GM23338 (cell line): ENCODE measurements around the gene TFCP2. TPM values are rescaled to one million over a fixed set of nuclear protein-coding genes. Genes with fewer than 3 reads are reported as not detected.

Source experiments
- ATAC-seq: fragments of 200-7000 bp; cut with Tn5 transposase; 3 replicates; pipeline ENCODE4 v1.9.1; 2020
- DNase-seq: peaks from one replicate; pipeline ENCODE4 v3.0.0-alpha.2; 2015; ENCODE audit warnings: low spot score
- H2AFZ ChIP-seq: fragments of 200-600 bp; sonication (generic); 2 replicates; pipeline ENCODE4 v1.8.0; 2016; ENCODE audit warnings: antibody characterized with exemption, mild to moderate bottlenecking, moderate library complexity
- H3F3A ChIP-seq: fragments of 200-600 bp; sonication (generic); replicated peaks from 2 replicates; pipeline ENCODE4 v1.8.0; 2017; ENCODE audit warnings: antibody characterized with exemption, mixed run types, low read depth
- H3K27ac ChIP-seq: fragments of 200-600 bp; sonication (generic); 2 replicates; pipeline ENCODE4 v1.6.1; 2016; ENCODE audit warnings: low read depth
- H3K27me3 ChIP-seq: fragments of 200-600 bp; sonication (generic); 2 replicates; pipeline ENCODE4 v1.8.0; 2016; ENCODE audit warnings: mild to moderate bottlenecking, mixed run types, moderate library complexity; ENCODE audit not compliant: insufficient read depth
- H3K36me3 ChIP-seq: fragments of 200-600 bp; sonication (generic); 2 replicates; pipeline ENCODE4 v1.8.0; 2016; ENCODE audit warnings: mild to moderate bottlenecking; ENCODE audit not compliant: insufficient read depth
- H3K4me1 ChIP-seq: fragments of 200-600 bp; sonication (generic); 2 replicates; pipeline ENCODE4 v1.8.0; 2016; ENCODE audit warnings: mild to moderate bottlenecking, moderate library complexity; ENCODE audit not compliant: insufficient read depth
- H3K4me2 ChIP-seq: fragments of 200-600 bp; sonication (generic); 2 replicates; pipeline ENCODE4 v1.7.1; 2017; ENCODE audit warnings: mixed run types
- H3K4me3 ChIP-seq: fragments of 200-600 bp; sonication (generic); 2 replicates; pipeline ENCODE4 v1.6.1; 2016; ENCODE audit warnings: mixed run types
- H3K79me2 ChIP-seq: fragments of 200-600 bp; sonication (generic); replicated peaks from 2 replicates; pipeline ENCODE4 v1.8.0; 2017; ENCODE audit warnings: mild to moderate bottlenecking; ENCODE audit not compliant: insufficient read depth
- H3K9me2 ChIP-seq: fragments of 200-600 bp; sonication (generic); 2 replicates; pipeline ENCODE4 v1.8.0; 2017; ENCODE audit not compliant: insufficient read depth
- H4K20me1 ChIP-seq: fragments of 200-600 bp; sonication (generic); replicated peaks from 2 replicates; pipeline ENCODE4 v1.8.0; 2017; ENCODE audit warnings: mild to moderate bottlenecking; ENCODE audit not compliant: insufficient read depth
- H3K27ac Mint-ChIP-seq: 2 replicates; pipeline ENCODE4 v1.8.0; 2020; ENCODE audit warnings: inconsistent platforms, mild to moderate bottlenecking, moderate library complexity, mixed read lengths
- H3K27me3 Mint-ChIP-seq: 3 replicates; pipeline ENCODE4 v1.8.0; 2022; ENCODE audit warnings: low read depth, mild to moderate bottlenecking, moderate library complexity, mixed read lengths, inconsistent platforms; ENCODE audit not compliant: insufficient read depth, poor library complexity
- H3K36me3 Mint-ChIP-seq: 3 replicates; pipeline ENCODE4 v1.8.0; 2021; ENCODE audit warnings: low read depth, mild to moderate bottlenecking, inconsistent platforms, moderate library complexity, mixed read lengths
- H3K4me1 Mint-ChIP-seq: 3 replicates; pipeline ENCODE4 v1.8.0; 2020; ENCODE audit warnings: mild to moderate bottlenecking, inconsistent platforms, mixed read lengths
- H3K4me3 Mint-ChIP-seq: 3 replicates; pipeline ENCODE4 v1.8.0; 2021; ENCODE audit warnings: moderate library complexity, mild to moderate bottlenecking, inconsistent platforms, mixed read lengths
- H3K9me3 Mint-ChIP-seq: 3 replicates; pipeline ENCODE4 v1.8.0; 2020; ENCODE audit warnings: moderate library complexity, mild to moderate bottlenecking, inconsistent platforms, mixed read lengths
- CREB1 ChIP-seq: fragments of 250-450 bp; sonication (Bioruptor Pico); IDR thresholded peaks from 2 replicates; pipeline ENCODE4 v1.5.0; 2020; ENCODE audit warnings: low read depth, mild to moderate bottlenecking, moderate library complexity
- EZH2 ChIP-seq: fragments of 200-600 bp; sonication (generic); IDR thresholded peaks from one replicate; pipeline ENCODE4 v1.8.0; 2017; ENCODE audit warnings: antibody characterized with exemption, mild to moderate bottlenecking, low read depth; ENCODE audit not compliant: unreplicated experiment
- EZH2phosphoT487 ChIP-seq: fragments of 200-600 bp; sonication (generic); IDR thresholded peaks from one replicate; pipeline ENCODE4 v1.8.1; 2018; ENCODE audit warnings: antibody characterized with exemption; ENCODE audit not compliant: unreplicated experiment
- JUNB ChIP-seq: IDR thresholded peaks from one replicate; pipeline ENCODE4 v1.6.1; 2016; ENCODE audit warnings: antibody characterized with exemption; ENCODE audit not compliant: unreplicated experiment
- NANOG ChIP-seq: IDR thresholded peaks from 2 replicates; pipeline ENCODE4 v1.6.1; 2016; ENCODE audit warnings: antibody characterized with exemption, borderline replicate concordance
- POLR2AphosphoS5 ChIP-seq: IDR thresholded peaks from 2 replicates; pipeline ENCODE4 v1.6.1; 2016; ENCODE audit warnings: antibody characterized with exemption, low read depth
- STAT1 ChIP-seq: IDR thresholded peaks from one replicate; pipeline ENCODE4 v1.6.1; 2016; ENCODE audit warnings: antibody characterized with exemption; ENCODE audit not compliant: unreplicated experiment
- ZNF114 ChIP-seq: fragments of 250-450 bp; sonication (Bioruptor Pico); IDR thresholded peaks from 2 replicates; pipeline ENCODE4 v1.5.0; 2020; ENCODE audit warnings: mild to moderate bottlenecking, moderate library complexity
- ZNF331 ChIP-seq: fragments of 250-450 bp; sonication (Bioruptor Pico); IDR thresholded peaks from 2 replicates; pipeline ENCODE4 v1.5.0; 2020; ENCODE audit warnings: low read depth, mild to moderate bottlenecking, moderate library complexity
- polyA plus RNA-seq: library from polyadenylated mRNA; unstranded; fragments of >200 nt; fragmentation: Nextera tagmentation; extraction: Ambion mirVana; gene quantifications from 2 replicates; pipeline ENCODE4 v1.2.1, GENCODE V29; 2016
- total RNA-seq: library from RNA; depleted of rRNA; stranded (reverse); fragments of >200 nt; shearing (Covaris generic); gene quantifications from 2 replicates; pipeline ENCODE4 v1.2.3, GENCODE V29; 2014
- TF ChIP-seq, protein P1 (sequence below): fragments of 250-450 bp; sonication (Bioruptor Pico); IDR thresholded peaks from 2 replicates; pipeline ENCODE4 v1.5.0; 2020; ENCODE audit warnings: mild to moderate bottlenecking, moderate library complexity
- TF ChIP-seq, protein P2 (sequence below): IDR thresholded peaks from one replicate; pipeline ENCODE4 v1.6.1; 2018; ENCODE audit warnings: antibody characterized with exemption; ENCODE audit not compliant: unreplicated experiment
- TF ChIP-seq, protein P3 (sequence below): IDR thresholded peaks from 2 replicates; pipeline ENCODE4 v1.6.1; 2016; ENCODE audit warnings: antibody characterized with exemption
- TF ChIP-seq, protein P4 (sequence below), 2 experiments: fragments of 200-600 bp in 1 of 2; sonication (generic) in 1 of 2; conservative IDR thresholded peaks; 2 replicates each; pipeline versions ENCODE4 v1.5.1 to v1.6.1; 2016 to 2017; ENCODE audit warnings: antibody characterized with exemption in 2 of 2, low read depth in 2 of 2, mild to moderate bottlenecking in 2 of 2, moderate library complexity in 1 of 2

TFCP2 gene
- total and polyA plus RNA-seq, 2 experiments from 2014 or later = 15.2 to 30.5 TPM

DNA sequence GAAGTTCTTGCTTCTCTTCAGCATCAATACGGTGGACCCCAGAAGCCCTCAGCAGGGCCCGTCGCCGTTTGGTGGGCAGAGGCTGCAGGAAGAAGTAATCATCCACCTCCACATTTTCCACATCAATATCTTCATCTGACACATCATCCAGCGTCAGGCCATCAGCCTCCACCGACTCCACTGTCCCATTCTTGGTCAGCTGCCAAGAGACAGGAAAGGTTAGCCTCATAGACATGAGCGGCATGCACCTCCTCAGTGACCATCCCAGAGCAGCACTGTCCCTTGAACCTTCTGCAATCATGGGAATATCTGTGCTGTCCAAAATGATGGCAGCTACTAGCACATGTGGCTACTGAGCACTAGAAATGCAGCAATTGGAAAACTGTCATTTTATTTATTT is 105.2 kb downstream of the TFCP2 start:
- H3K4me1 Mint-ChIP-seq = no peaks in the 10 kb centered on the region
- no peaks in the 10 kb centered on the region for H3K4me1 ChIP-seq
- no peaks in the 10 kb centered on the region for H3K9me3 Mint-ChIP-seq
- DNase-seq (no peak), ATAC-seq (no peak)
- peaks cover 74% of the 10 kb centered on the region for H3K36me3 Mint-ChIP-seq
- no peaks in the 10 kb centered on the region for H3K9me2 ChIP-seq
- no peak overlapping the region; the same call in 1 of the 2 replicates for H3K27ac Mint-ChIP-seq
- H3K4me3 Mint-ChIP-seq = no peak overlapping the region
- TF ChIP-seq NANOG (no peak), EZH2phosphoT487 (no peak), STAT1 (no peak), CREB1 (CRISPR knock-in tag) (no peak), ZNF114 (no peak), ZNF331 (no peak), JUNB (no peak), POLR2AphosphoS5 (no peak), EZH2 (no peak)
- TF ChIP-seq, protein P1, sequence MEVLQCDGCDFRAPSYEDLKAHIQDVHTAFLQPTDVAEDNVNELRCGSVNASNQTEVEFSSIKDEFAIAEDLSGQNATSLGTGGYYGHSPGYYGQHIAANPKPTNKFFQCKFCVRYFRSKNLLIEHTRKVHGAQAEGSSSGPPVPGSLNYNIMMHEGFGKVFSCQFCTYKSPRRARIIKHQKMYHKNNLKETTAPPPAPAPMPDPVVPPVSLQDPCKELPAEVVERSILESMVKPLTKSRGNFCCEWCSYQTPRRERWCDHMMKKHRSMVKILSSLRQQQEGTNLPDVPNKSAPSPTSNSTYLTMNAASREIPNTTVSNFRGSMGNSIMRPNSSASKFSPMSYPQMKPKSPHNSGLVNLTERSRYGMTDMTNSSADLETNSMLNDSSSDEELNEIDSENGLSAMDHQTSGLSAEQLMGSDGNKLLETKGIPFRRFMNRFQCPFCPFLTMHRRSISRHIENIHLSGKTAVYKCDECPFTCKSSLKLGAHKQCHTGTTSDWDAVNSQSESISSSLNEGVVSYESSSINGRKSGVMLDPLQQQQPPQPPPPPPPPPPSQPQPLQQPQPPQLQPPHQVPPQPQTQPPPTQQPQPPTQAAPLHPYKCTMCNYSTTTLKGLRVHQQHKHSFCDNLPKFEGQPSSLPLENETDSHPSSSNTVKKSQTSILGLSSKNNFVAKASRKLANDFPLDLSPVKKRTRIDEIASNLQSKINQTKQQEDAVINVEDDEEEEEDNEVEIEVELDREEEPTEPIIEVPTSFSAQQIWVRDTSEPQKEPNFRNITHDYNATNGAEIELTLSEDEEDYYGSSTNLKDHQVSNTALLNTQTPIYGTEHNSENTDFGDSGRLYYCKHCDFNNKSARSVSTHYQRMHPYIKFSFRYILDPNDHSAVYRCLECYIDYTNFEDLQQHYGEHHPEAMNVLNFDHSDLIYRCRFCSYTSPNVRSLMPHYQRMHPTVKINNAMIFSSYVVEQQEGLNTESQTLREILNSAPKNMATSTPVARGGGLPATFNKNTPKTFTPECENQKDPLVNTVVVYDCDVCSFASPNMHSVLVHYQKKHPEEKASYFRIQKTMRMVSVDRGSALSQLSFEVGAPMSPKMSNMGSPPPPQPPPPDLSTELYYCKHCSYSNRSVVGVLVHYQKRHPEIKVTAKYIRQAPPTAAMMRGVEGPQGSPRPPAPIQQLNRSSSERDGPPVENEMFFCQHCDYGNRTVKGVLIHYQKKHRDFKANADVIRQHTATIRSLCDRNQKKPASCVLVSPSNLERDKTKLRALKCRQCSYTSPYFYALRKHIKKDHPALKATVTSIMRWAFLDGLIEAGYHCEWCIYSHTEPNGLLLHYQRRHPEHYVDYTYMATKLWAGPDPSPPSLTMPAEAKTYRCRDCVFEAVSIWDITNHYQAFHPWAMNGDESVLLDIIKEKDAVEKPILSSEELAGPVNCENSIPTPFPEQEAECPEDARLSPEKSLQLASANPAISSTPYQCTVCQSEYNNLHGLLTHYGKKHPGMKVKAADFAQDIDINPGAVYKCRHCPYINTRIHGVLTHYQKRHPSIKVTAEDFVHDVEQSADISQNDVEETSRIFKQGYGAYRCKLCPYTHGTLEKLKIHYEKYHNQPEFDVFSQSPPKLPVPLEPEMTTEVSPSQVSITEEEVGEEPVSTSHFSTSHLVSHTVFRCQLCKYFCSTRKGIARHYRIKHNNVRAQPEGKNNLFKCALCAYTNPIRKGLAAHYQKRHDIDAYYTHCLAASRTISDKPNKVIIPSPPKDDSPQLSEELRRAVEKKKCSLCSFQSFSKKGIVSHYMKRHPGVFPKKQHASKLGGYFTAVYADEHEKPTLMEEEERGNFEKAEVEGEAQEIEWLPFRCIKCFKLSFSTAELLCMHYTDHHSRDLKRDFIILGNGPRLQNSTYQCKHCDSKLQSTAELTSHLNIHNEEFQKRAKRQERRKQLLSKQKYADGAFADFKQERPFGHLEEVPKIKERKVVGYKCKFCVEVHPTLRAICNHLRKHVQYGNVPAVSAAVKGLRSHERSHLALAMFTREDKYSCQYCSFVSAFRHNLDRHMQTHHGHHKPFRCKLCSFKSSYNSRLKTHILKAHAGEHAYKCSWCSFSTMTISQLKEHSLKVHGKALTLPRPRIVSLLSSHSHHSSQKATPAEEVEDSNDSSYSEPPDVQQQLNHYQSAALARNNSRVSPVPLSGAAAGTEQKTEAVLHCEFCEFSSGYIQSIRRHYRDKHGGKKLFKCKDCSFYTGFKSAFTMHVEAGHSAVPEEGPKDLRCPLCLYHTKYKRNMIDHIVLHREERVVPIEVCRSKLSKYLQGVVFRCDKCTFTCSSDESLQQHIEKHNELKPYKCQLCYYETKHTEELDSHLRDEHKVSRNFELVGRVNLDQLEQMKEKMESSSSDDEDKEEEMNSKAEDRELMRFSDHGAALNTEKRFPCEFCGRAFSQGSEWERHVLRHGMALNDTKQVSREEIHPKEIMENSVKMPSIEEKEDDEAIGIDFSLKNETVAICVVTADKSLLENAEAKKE = no peak
- TF ChIP-seq, protein P2, sequence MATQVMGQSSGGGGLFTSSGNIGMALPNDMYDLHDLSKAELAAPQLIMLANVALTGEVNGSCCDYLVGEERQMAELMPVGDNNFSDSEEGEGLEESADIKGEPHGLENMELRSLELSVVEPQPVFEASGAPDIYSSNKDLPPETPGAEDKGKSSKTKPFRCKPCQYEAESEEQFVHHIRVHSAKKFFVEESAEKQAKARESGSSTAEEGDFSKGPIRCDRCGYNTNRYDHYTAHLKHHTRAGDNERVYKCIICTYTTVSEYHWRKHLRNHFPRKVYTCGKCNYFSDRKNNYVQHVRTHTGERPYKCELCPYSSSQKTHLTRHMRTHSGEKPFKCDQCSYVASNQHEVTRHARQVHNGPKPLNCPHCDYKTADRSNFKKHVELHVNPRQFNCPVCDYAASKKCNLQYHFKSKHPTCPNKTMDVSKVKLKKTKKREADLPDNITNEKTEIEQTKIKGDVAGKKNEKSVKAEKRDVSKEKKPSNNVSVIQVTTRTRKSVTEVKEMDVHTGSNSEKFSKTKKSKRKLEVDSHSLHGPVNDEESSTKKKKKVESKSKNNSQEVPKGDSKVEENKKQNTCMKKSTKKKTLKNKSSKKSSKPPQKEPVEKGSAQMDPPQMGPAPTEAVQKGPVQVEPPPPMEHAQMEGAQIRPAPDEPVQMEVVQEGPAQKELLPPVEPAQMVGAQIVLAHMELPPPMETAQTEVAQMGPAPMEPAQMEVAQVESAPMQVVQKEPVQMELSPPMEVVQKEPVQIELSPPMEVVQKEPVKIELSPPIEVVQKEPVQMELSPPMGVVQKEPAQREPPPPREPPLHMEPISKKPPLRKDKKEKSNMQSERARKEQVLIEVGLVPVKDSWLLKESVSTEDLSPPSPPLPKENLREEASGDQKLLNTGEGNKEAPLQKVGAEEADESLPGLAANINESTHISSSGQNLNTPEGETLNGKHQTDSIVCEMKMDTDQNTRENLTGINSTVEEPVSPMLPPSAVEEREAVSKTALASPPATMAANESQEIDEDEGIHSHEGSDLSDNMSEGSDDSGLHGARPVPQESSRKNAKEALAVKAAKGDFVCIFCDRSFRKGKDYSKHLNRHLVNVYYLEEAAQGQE = no peak
- TF ChIP-seq, protein P3, sequence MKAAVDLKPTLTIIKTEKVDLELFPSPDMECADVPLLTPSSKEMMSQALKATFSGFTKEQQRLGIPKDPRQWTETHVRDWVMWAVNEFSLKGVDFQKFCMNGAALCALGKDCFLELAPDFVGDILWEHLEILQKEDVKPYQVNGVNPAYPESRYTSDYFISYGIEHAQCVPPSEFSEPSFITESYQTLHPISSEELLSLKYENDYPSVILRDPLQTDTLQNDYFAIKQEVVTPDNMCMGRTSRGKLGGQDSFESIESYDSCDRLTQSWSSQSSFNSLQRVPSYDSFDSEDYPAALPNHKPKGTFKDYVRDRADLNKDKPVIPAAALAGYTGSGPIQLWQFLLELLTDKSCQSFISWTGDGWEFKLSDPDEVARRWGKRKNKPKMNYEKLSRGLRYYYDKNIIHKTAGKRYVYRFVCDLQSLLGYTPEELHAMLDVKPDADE = no peak
- TF ChIP-seq, protein P4, sequence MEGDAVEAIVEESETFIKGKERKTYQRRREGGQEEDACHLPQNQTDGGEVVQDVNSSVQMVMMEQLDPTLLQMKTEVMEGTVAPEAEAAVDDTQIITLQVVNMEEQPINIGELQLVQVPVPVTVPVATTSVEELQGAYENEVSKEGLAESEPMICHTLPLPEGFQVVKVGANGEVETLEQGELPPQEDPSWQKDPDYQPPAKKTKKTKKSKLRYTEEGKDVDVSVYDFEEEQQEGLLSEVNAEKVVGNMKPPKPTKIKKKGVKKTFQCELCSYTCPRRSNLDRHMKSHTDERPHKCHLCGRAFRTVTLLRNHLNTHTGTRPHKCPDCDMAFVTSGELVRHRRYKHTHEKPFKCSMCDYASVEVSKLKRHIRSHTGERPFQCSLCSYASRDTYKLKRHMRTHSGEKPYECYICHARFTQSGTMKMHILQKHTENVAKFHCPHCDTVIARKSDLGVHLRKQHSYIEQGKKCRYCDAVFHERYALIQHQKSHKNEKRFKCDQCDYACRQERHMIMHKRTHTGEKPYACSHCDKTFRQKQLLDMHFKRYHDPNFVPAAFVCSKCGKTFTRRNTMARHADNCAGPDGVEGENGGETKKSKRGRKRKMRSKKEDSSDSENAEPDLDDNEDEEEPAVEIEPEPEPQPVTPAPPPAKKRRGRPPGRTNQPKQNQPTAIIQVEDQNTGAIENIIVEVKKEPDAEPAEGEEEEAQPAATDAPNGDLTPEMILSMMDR (conservative IDR thresholded peaks at IDR 0.05; ENCODE audit: low read depth in 2 of 2) = no peak
- no peak overlapping the region for H3K4me3 ChIP-seq
- H4K20me1 ChIP-seq = peaks cover 3% of the 10 kb centered on the region; the same call in 1 of the 2 replicates
- no peak overlapping the region for H2AFZ ChIP-seq
- peaks cover 3% of the 10 kb centered on the region; the same call in 1 of the 2 replicates for H3F3A ChIP-seq
- no peak overlapping the region for H3K27ac ChIP-seq
- H3K27me3 Mint-ChIP-seq = peaks cover 6% of the 10 kb centered on the region
- no peaks in the 10 kb centered on the region for H3K27me3 ChIP-seq
- H3K4me2 ChIP-seq = no peak overlapping the region
- H3K79me2 ChIP-seq = no peaks in the 10 kb centered on the region
- peaks cover 55% of the 10 kb centered on the region for H3K36me3 ChIP-seq
